Keratinocyte (primary cell): ENCODE measurements around the gene PLCL2. TPM values are rescaled to one million over a fixed set of nuclear protein-coding genes. Genes with fewer than 3 reads are reported as not detected.

Experiments used
- DNase-seq: peaks from one replicate; pipeline ENCODE4 v3.0.0-alpha.2; 2011; ENCODE audit warnings: low read depth, missing footprints, low spot score
- FAIRE-seq: peaks from 2 replicates; lab custom pipeline; 2011; peaks lifted over from hg19 to GRCh38; lab: Jason Lieb, UNC
- H2AFZ ChIP-seq: 2 replicates; pipeline ENCODE4 v1.6.0; 2012; ENCODE audit warnings: low read length, control low read depth, inconsistent platforms; ENCODE audit not compliant: control insufficient read depth
- H3K27ac ChIP-seq: 2 replicates; pipeline ENCODE4 v1.5.1; 2011; ENCODE audit warnings: low read length; ENCODE audit not compliant: control insufficient read depth, insufficient read depth
- H3K27me3 ChIP-seq: 3 replicates; pipeline ENCODE4 v1.6.0; 2011; ENCODE audit warnings: low read length; ENCODE audit not compliant: control insufficient read depth, insufficient read depth; ENCODE audit errors: extremely low read depth
- H3K36me3 ChIP-seq, 2 experiments: 2 replicates in 1 of 2; 3 replicates in 1 of 2; pipeline ENCODE4 v1.5.1; 2011; ENCODE audit warnings: low read length in 2 of 2, mild to moderate bottlenecking in 1 of 2; ENCODE audit not compliant: control insufficient read depth in 2 of 2, insufficient read depth in 2 of 2; ENCODE audit errors: extremely low read depth in 1 of 2
- H3K4me1 ChIP-seq: 3 replicates; pipeline ENCODE4 v1.5.1; 2011; ENCODE audit warnings: low read length; ENCODE audit not compliant: control insufficient read depth, insufficient read depth; ENCODE audit errors: extremely low read depth
- H3K4me2 ChIP-seq: 3 replicates; pipeline ENCODE4 v1.6.0; 2011; ENCODE audit warnings: low read depth, low read length; ENCODE audit not compliant: control insufficient read depth, insufficient read depth; ENCODE audit errors: extremely low read depth
- H3K4me3 ChIP-seq, 3 experiments: fragments of 200-600 bp in 1 of 3; sonication (generic) in 1 of 3; 2 replicates in 2 of 3; 3 replicates in 1 of 3; pipeline ENCODE4 v1.5.1; 2011 to 2016; ENCODE audit warnings: low read length in 3 of 3, mild to moderate bottlenecking in 3 of 3, control low read depth in 2 of 3, inconsistent platforms in 1 of 3, low read depth in 1 of 3, mixed read lengths in 1 of 3, mixed run types in 1 of 3, moderate library complexity in 1 of 3; ENCODE audit not compliant: control insufficient read depth in 2 of 3, insufficient read depth in 2 of 3; ENCODE audit errors: extremely low read depth in 1 of 3
- H3K79me2 ChIP-seq: 2 replicates; pipeline ENCODE4 v1.6.0; 2012; ENCODE audit warnings: low read length; ENCODE audit not compliant: control insufficient read depth, insufficient read depth
- H3K9ac ChIP-seq: 3 replicates; pipeline ENCODE4 v1.6.0; 2011; ENCODE audit warnings: low read length; ENCODE audit not compliant: control insufficient read depth, insufficient read depth; ENCODE audit errors: extremely low read depth
- H3K9me1 ChIP-seq: 3 replicates; pipeline ENCODE4 v1.6.0; 2011; ENCODE audit warnings: low read length; ENCODE audit not compliant: control insufficient read depth, insufficient read depth; ENCODE audit errors: extremely low read depth
- H3K9me3 ChIP-seq: 2 replicates; pipeline ENCODE4 v1.5.1; 2012; ENCODE audit warnings: low read depth, low read length; ENCODE audit not compliant: control insufficient read depth
- H4K20me1 ChIP-seq: 3 replicates; pipeline ENCODE4 v1.6.0; 2011; ENCODE audit warnings: low read length; ENCODE audit not compliant: control insufficient read depth, insufficient read depth; ENCODE audit errors: extremely low read depth
- EZH2 ChIP-seq: IDR thresholded peaks from one replicate; pipeline ENCODE4 v1.6.1; 2012; ENCODE audit warnings: inconsistent platforms, mild to moderate bottlenecking, low read length, moderate library complexity
- dilution Hi-C: fragments of 300-500 bp; cut with MboI; formaldehyde crosslinking; loops from one replicate; pipeline ENCODE4 v1.7.0; 2020; ENCODE audit warnings: low sequenced_read_pairs; ENCODE audit not compliant: extremely low pct_ligation_motif_present
- polyA plus RNA-seq, 5 experiments: library from polyadenylated mRNA; depleted of rRNA in 3 of 5; stranded (reverse) in 3 of 5; stranded (forward) in 1 of 5; unstranded in 1 of 5; fragments of >200 nt; gene quantifications; 1 replicate in 1 of 5; 2 replicates in 3 of 5; 3 replicates in 1 of 5; pipeline versions ENCODE4 v1.2.1 to v1.2.3, GENCODE V29; 2011 to 2012; ENCODE audit warnings: missing spikeins in 2 of 5, low read depth in 1 of 5, low replicate concordance in 1 of 5
- TF ChIP-seq, protein P1 (sequence below), 3 experiments: IDR thresholded peaks in 1 of 3; conservative IDR thresholded peaks in 1 of 3; optimal IDR thresholded peaks in 1 of 3; 2 replicates in 2 of 3; 3 replicates in 1 of 3; pipeline versions ENCODE3 to v1.5.1; 2011; ENCODE audit warnings: low read length in 3 of 3, mild to moderate bottlenecking in 3 of 3, moderate library complexity in 2 of 3, control low read depth in 1 of 3, inconsistent platforms in 1 of 3; ENCODE audit not compliant: insufficient read depth in 2 of 3; ENCODE audit errors: extremely low read depth in 1 of 3

Gene PLCL2
- polyA plus RNA-seq, 1 donor (not counting 4 experiments of a cell fraction or from before 2014, with no cell fraction given), result 0.20 TPM

DNA sequence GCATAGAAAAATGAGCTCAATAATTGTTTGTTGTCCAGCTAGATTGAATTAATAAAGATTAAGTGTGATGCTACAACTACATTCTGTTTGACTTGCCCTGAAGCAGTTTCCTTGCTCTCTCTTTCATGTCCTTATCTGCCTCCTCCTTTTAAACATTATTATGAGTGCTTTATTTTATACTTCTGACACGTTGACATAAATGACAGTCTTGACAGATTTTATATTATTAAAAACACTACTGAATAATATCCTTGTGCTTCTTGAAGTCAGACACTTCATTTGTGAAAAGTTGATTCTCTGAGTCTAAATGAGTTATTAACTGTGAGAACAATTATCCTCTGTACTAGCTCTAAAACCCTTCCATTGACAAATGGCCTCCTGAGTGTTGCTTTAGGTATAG, 58.2 kb downstream of the PLCL2 start:
- H3K36me3 ChIP-seq, result no peaks in the 10 kb centered on the region
- H3K4me3 ChIP-seq, result no peak overlapping the region
- no peaks in the 10 kb centered on the region for H3K27me3 ChIP-seq
- H3K27ac ChIP-seq, result no peak overlapping the region
- FAIRE-seq (no peak), DNase-seq (no peak)
- TF ChIP-seq EZH2, result no peak
- TF ChIP-seq, protein P1, sequence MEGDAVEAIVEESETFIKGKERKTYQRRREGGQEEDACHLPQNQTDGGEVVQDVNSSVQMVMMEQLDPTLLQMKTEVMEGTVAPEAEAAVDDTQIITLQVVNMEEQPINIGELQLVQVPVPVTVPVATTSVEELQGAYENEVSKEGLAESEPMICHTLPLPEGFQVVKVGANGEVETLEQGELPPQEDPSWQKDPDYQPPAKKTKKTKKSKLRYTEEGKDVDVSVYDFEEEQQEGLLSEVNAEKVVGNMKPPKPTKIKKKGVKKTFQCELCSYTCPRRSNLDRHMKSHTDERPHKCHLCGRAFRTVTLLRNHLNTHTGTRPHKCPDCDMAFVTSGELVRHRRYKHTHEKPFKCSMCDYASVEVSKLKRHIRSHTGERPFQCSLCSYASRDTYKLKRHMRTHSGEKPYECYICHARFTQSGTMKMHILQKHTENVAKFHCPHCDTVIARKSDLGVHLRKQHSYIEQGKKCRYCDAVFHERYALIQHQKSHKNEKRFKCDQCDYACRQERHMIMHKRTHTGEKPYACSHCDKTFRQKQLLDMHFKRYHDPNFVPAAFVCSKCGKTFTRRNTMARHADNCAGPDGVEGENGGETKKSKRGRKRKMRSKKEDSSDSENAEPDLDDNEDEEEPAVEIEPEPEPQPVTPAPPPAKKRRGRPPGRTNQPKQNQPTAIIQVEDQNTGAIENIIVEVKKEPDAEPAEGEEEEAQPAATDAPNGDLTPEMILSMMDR (optimal IDR thresholded peaks at IDR 0.05 in 1 of 3, IDR thresholded peaks at IDR 0.05 in 1 of 3, conservative IDR thresholded peaks at IDR 0.05 in 1 of 3; ENCODE audit: extremely low read depth in 1 of 3, insufficient read depth in 2 of 3, low read length in 3 of 3), result no peak
- dilution Hi-C loops, result no loop called here
- no peaks in the 10 kb centered on the region for H3K9me1 ChIP-seq
- no peak overlapping the region for H2AFZ ChIP-seq
- H3K9me3 ChIP-seq, result no peaks in the 10 kb centered on the region
- H3K4me1 ChIP-seq, result no peaks in the 10 kb centered on the region
- H3K4me2 ChIP-seq, result no peak overlapping the region
- no peaks in the 10 kb centered on the region for H4K20me1 ChIP-seq
- no peaks in the 10 kb centered on the region for H3K79me2 ChIP-seq
- H3K9ac ChIP-seq, result no peak overlapping the region

DNA sequence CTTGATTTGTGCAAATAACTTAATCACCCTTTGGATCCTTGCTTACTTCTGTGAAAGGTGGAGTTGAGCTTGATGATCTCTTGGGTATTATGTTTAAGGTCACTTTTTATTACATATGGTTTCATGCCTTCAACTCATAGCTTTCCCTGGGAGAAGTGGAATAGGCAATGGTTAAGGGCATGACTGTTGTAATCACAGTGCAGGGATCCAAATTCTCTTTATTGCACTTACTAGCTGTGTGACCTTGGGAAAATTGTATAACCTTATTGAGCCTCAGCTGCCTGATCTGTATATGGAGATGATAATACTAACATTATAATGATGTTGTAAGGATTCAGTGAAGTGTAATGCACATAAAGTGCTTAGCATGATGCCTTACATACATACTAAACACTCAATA, 59.1 kb downstream of the PLCL2 start:
- no peak overlapping the region for H3K4me3 ChIP-seq
- H3K9me1 ChIP-seq, result no peaks in the 10 kb centered on the region
- TF ChIP-seq, protein P1 (optimal IDR thresholded peaks at IDR 0.05 in 1 of 3, IDR thresholded peaks at IDR 0.05 in 1 of 3, conservative IDR thresholded peaks at IDR 0.05 in 1 of 3; ENCODE audit: extremely low read depth in 1 of 3, insufficient read depth in 2 of 3, low read length in 3 of 3), result no peak
- TF ChIP-seq EZH2, result no peak
- no peaks in the 10 kb centered on the region for H3K9me3 ChIP-seq
- H3K27me3 ChIP-seq, result no peaks in the 10 kb centered on the region
- no peaks in the 10 kb centered on the region for H4K20me1 ChIP-seq
- dilution Hi-C loops, result no loop called here
- no peaks in the 10 kb centered on the region for H3K79me2 ChIP-seq
- H3K27ac ChIP-seq, result no peak overlapping the region
- FAIRE-seq, result no peak
- H3K9ac ChIP-seq, result no peak overlapping the region
- DNase-seq, result no peak
- H2AFZ ChIP-seq, result no peak overlapping the region
- H3K4me2 ChIP-seq, result no peak overlapping the region
- H3K36me3 ChIP-seq, result no peaks in the 10 kb centered on the region
- H3K4me1 ChIP-seq, result no peaks in the 10 kb centered on the region
